Muscle layer of duodenum (tissue), 2 donors: Measurements from ENCODE around the gene TSHZ2.
"Not testable (repeated sequence)": the region's sequence is repeated elsewhere in the genome, so short reads cannot be mapped to it uniquely, and the experiment has no call there.

Source experiments
- H3K27ac ChIP-seq: one replicate; pipeline ENCODE4 v1.7.0; 2013; ENCODE audit warnings: mild to moderate bottlenecking, low read length
- H3K27me3 ChIP-seq: one replicate; pipeline ENCODE4 v1.7.0; 2013; ENCODE audit warnings: low read depth, mild to moderate bottlenecking, control low read depth, low read length
- H3K36me3 ChIP-seq, 2 donors: one replicate each; pipeline ENCODE4 v1.7.0; 2013; ENCODE audit warnings: low read length in 2 of 2, control low read depth in 1 of 2, mild to moderate bottlenecking in 1 of 2; ENCODE audit not compliant: insufficient read depth in 2 of 2, control insufficient read depth in 1 of 2
- H3K4me1 ChIP-seq, 2 donors: one replicate each; pipeline ENCODE4 v1.7.0; 2013; ENCODE audit warnings: low read length in 2 of 2, mild to moderate bottlenecking in 2 of 2, control low read depth in 1 of 2, moderate library complexity in 1 of 2; ENCODE audit not compliant: insufficient read depth in 2 of 2, control insufficient read depth in 1 of 2
- H3K4me3 ChIP-seq, 2 donors: one replicate each; pipeline ENCODE4 v1.7.0; 2013; ENCODE audit warnings: low read length in 2 of 2, low read depth in 1 of 2, mild to moderate bottlenecking in 1 of 2
- H3K9me3 ChIP-seq, 2 donors: one replicate each; pipeline ENCODE4 v1.7.0; 2013; ENCODE audit warnings: low read length in 2 of 2, control low read depth in 1 of 2, mild to moderate bottlenecking in 1 of 2; ENCODE audit not compliant: control insufficient read depth in 1 of 2
- donor health status: healthy.

TSHZ2 gene

GRCh38 chr20:53532654-53533312, 560.6 kb downstream of the TSHZ2 start:
- H3K9me3 ChIP-seq, H3K27ac ChIP-seq, H3K4me3 ChIP-seq, H3K27me3 ChIP-seq, H3K36me3 ChIP-seq, H3K4me1 ChIP-seq: not testable (repeated sequence)

GRCh38 chr20:53533500-53533899, 561.3 kb downstream of the TSHZ2 start:
- no peak overlapping the region for H3K27ac ChIP-seq
- H3K4me1 ChIP-seq: no peaks in the 10 kb centered on the region
- no peak overlapping the region for H3K4me3 ChIP-seq
- no peaks in the 10 kb centered on the region for H3K36me3 ChIP-seq
- H3K27me3 ChIP-seq: no peaks in the 10 kb centered on the region
- H3K9me3 ChIP-seq: no peaks in the 10 kb centered on the region

- no peaks in the 10 kb centered on the region for H3K27me3 ChIP-seq
- no peaks in the 10 kb centered on the region for H3K36me3 ChIP-seq
- H3K4me1 ChIP-seq: no peaks in the 10 kb centered on the region
- no peaks in the 10 kb centered on the region for H3K9me3 ChIP-seq
- H3K27ac ChIP-seq: no peak overlapping the region
- H3K4me3 ChIP-seq: no peak overlapping the region
Measured at GRCh38 chr20:53534037-53534436, 561.9 kb downstream of the TSHZ2 start.

GRCh38 chr20:53535878-53536277, 563.7 kb downstream of the TSHZ2 start:
- no peaks in the 10 kb centered on the region for H3K4me1 ChIP-seq

GRCh38 chr20:53536382-53536781, 564.2 kb downstream of the TSHZ2 start:
- not testable (repeated sequence) for H3K27me3 ChIP-seq, H3K27ac ChIP-seq, H3K4me1 ChIP-seq, H3K36me3 ChIP-seq, H3K4me3 ChIP-seq, H3K9me3 ChIP-seq

More at GRCh38 chr20:53535878-53536277, 563.7 kb downstream of the TSHZ2 start:
- H3K27me3 ChIP-seq: no peaks in the 10 kb centered on the region
- no peak overlapping the region for H3K27ac ChIP-seq
- H3K4me3 ChIP-seq: no peak overlapping the region
- no peaks in the 10 kb centered on the region for H3K9me3 ChIP-seq
- no peaks in the 10 kb centered on the region for H3K36me3 ChIP-seq

- no peak overlapping the region for H3K4me3 ChIP-seq
- H3K9me3 ChIP-seq: no peaks in the 10 kb centered on the region
- H3K27ac ChIP-seq: no peak overlapping the region
- H3K4me1 ChIP-seq: no peaks in the 10 kb centered on the region
- H3K27me3 ChIP-seq: no peaks in the 10 kb centered on the region
- no peaks in the 10 kb centered on the region for H3K36me3 ChIP-seq
Measured at GRCh38 chr20:53539516-53539915, 567.4 kb downstream of the TSHZ2 start.
